GM21737 (cell line): ENCODE results near the gene MAP2K2.

ENCODE experiments used
- ATAC-seq: cut with Tn5 transposase; IDR thresholded peaks from one replicate; pipeline ENCODE4 v1.9.1; 2021; ENCODE audit warnings: mild to moderate bottlenecking, moderate library complexity; ENCODE audit not compliant: unreplicated experiment

The MAP2K2 gene

GRCh38 chr19:4100647-4101495, 23.1 kb downstream of the MAP2K2 start:
- no peak for ATAC-seq

GRCh38 chr19:4099041-4099764, 24.7 kb downstream of the MAP2K2 start:
- ATAC-seq: no peak

- no peak for ATAC-seq
Observed at GRCh38 chr19:4098493-4098892, 25.4 kb downstream of the MAP2K2 start.

GRCh38 chr19:4097501-4097900, 26.4 kb downstream of the MAP2K2 start:
- ATAC-seq: no peak

GRCh38 chr19:4096049-4096892, 27.7 kb downstream of the MAP2K2 start:
- ATAC-seq: no peak

GRCh38 chr19:4095488-4095844, 28.5 kb downstream of the MAP2K2 start:
- ATAC-seq: no peak

- ATAC-seq: no peak
Observed at GRCh38 chr19:4094761-4095487, 29.0 kb downstream of the MAP2K2 start.

GRCh38 chr19:4094291-4094690, 29.6 kb downstream of the MAP2K2 start:
- ATAC-seq: no peak

- no peak for ATAC-seq
Observed at GRCh38 chr19:4093643-4094175, 30.2 kb downstream of the MAP2K2 start.

GRCh38 chr19:4090356-4091220, 33.3 kb downstream of the MAP2K2 start:
- ATAC-seq: no peak

GRCh38 chr19:4089946-4090345, 34.0 kb downstream of the MAP2K2 start:
- ATAC-seq: no peak

- ATAC-seq: peak; percentile 51
Observed at GRCh38 chr19:4089400-4089908, 34.5 kb downstream of the MAP2K2 start.

GRCh38 chr19:4088975-4089374, 34.9 kb downstream of the MAP2K2 start:
- ATAC-seq: peak; percentile 32

GRCh38 chr19:4087787-4088679, 35.9 kb downstream of the MAP2K2 start:
- ATAC-seq: no peak

- ATAC-seq: no peak
Observed at GRCh38 chr19:4086411-4086867, 37.5 kb downstream of the MAP2K2 start.

- ATAC-seq: no peak
Observed at GRCh38 chr19:4084547-4084877, 39.4 kb downstream of the MAP2K2 start.

- ATAC-seq: no peak
Observed at GRCh38 chr19:4083677-4084546, 40.0 kb downstream of the MAP2K2 start.
